AG10803 (cell line): ENCODE measurements around the gene TIAL1.
"Not testable (repeated sequence)": the region's sequence is repeated elsewhere in the genome, so short reads cannot be mapped to it uniquely, and the experiment has no call there.

Source experiments
- DNase-seq: peaks from one replicate; pipeline ENCODE4 v3.0.0; 2010; ENCODE audit warnings: low read depth
- H3K4me3 ChIP-seq: 2 replicates; pipeline ENCODE4 v1.5.1; 2011; ENCODE audit warnings: mild to moderate bottlenecking, low read length, control low read depth
- TF ChIP-seq, protein P1 (sequence below): conservative IDR thresholded peaks from 2 replicates; pipeline ENCODE4 v1.5.1; 2011; ENCODE audit warnings: mild to moderate bottlenecking, low read length, control low read depth, inconsistent platforms

TIAL1 gene

DNA sequence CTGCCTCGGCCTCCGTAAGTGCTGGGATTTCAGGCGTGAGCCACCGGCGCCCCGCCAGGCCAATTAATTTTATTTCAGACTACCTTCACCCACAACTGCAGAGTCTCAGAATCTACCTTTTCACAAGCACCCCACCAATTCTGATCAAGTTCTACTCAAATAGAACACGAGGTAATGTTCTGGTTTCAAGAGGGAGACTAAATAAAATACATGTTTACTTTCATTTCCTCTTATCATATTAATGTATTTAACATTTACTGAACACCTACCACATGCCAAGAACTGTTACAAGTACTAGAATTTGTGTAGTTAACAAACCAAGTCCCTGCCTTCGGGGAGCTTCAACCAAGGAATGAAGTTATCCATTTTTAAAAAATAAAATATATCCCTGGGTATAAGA lies 28.8 kb downstream of the TIAL1 start:
- TF ChIP-seq, protein P1, sequence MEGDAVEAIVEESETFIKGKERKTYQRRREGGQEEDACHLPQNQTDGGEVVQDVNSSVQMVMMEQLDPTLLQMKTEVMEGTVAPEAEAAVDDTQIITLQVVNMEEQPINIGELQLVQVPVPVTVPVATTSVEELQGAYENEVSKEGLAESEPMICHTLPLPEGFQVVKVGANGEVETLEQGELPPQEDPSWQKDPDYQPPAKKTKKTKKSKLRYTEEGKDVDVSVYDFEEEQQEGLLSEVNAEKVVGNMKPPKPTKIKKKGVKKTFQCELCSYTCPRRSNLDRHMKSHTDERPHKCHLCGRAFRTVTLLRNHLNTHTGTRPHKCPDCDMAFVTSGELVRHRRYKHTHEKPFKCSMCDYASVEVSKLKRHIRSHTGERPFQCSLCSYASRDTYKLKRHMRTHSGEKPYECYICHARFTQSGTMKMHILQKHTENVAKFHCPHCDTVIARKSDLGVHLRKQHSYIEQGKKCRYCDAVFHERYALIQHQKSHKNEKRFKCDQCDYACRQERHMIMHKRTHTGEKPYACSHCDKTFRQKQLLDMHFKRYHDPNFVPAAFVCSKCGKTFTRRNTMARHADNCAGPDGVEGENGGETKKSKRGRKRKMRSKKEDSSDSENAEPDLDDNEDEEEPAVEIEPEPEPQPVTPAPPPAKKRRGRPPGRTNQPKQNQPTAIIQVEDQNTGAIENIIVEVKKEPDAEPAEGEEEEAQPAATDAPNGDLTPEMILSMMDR = no peak
- H3K4me3 ChIP-seq = no peak overlapping the region
- DNase-seq = no peak

DNA sequence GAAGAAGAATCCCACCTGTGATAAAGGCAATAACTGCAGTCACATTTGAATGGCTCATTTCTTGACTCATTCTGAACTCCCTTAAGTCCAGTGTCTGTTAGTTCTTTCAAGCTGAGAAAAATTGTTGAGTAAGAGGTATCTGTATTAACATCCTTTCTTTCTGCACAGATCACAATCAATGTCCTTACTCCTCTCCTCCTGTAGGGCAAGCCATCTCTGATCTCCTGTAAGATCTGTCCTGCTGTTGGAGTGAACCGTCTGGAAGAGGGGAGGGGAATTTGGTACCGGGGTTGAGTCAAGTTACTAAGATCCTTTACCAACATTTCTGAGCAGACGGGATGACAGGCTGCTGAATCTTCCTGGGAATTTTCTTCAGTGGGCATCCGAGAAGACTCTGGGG lies 34.7 kb downstream of the TIAL1 start:
- no peak for DNase-seq
- TF ChIP-seq, protein P1 = no peak

DNA sequence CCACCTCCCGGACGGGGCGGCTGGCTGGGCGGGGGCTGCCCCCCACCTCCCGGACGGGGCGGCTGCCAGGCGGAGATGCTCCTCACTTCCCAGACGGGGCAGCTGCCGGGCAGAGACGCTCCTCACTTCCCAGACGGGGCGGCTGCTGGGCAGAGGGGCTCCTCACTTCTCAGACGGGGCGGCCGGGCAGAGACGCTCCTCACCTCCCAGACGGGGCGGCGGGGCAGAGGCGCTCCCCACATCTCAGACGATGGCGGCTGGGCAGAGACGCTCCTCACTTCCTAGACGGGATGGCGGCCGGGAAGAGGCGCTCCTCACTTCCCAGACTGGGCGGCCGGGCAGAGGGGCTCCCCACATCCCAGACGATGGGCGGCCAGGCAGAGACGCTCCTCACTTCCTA lies 37.3 kb downstream of the TIAL1 start:
- not testable (repeated sequence) for DNase-seq, H3K4me3 ChIP-seq

More for the DNA sequence above, 34.7 kb downstream of the TIAL1 start:
- no peak overlapping the region for H3K4me3 ChIP-seq

DNA sequence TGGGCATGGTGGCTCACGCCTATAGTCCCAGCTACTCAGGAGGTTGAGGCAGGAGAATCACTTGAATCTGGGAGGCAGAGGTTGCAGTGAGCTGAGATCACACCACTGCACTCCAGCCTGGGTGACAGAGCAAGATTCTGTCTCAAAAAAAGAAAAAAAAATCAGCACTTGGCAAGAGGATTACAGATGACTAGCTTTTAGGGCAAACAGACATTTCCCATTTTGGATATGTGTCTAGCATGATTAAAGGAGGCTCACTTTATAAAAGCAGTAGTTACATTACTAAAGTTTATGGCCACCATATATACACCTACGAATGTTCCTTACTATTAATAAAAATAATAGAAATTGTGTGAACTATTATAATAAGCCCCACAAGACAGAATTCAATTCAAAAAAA lies 40.7 kb downstream of the TIAL1 start:
- not testable (repeated sequence) for DNase-seq, H3K4me3 ChIP-seq

DNA sequence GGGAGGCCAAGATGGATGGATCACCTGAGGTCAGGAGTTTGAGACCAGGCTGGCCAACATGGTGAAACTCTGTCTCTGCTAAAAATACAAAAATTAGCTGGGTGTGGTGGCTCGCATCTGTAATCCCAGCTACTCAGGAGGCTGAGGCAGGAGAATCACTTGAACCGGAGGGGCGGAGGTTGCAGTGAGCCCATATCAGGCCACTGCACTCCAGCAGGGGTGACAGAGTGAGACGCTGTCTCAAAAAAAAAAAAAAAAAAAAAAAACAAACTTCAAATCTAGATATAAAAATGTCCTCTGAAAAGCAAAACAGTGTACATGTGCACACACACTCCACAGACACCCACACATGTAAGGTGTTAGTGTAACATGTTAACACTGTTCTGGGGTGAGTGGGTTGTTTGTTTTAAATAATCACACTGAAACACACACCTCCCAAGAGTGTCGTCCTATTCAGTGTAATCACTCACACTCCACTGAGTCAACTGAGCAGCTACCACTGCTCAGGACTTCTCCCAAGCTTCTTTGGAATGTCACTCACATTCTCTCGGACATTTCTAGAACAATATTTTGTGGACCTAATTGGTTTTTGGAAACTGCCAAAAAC lies 41.5 kb downstream of the TIAL1 start:
- TF ChIP-seq, protein P1 = no peak
- H3K4me3 ChIP-seq = no peak overlapping the region
- DNase-seq = no peak

DNA sequence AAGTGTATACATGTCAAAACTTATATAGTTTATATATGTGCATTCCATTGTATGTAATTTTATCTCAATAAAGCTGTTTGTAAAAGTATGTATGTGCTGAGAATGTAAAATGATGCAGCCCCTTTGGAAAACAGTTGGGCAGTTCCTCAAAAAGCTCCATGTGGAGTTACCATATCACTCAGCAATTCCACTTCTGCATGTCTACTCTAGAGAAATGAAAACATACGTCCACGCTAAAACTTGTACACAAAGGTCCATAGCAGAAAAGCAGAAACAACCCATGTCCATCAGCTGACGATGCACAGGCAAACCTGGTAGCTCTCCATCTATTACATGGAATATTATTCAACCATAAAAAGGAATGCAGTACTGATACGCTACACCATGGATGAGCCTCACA lies 45.9 kb downstream of the TIAL1 start:
- no peak overlapping the region for H3K4me3 ChIP-seq
- TF ChIP-seq, protein P1 = no peak
- DNase-seq = no peak

DNA sequence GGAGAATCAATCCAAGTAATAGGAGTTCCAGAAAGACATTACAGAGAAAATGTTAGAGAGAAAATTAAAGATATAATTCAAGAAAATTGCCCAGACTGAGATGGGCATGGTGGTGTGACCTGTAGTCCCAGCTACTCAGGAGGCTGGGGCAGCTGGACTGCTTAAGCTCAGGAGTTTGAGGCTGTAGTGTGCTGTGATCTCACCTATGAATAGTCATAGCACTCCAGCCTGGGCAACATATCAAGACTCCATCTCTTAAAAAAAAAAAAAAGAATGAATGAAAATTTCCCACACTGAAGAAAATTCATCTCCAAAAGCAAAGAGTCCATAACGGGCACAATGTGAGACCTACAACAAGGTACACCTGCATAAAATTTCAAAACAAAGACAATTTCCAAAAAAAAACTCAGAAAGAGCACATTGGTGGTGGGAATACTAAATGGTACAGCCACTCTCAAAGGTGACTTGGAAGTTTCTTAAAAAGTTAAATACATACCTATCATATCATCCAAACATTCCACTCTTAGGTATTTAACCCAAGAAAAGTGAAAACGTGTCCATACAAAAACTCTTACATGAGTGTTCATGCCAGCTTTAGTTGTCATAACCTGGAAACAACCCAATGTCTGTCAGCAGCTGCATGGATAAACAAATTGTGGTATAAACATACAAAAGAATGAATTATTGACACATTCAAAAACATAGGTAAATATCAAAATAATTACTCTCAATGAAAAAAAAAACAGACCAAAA lies 47.3 kb downstream of the TIAL1 start:
- no peak for DNase-seq
- TF ChIP-seq, protein P1 = no peak
- H3K4me3 ChIP-seq = no peak overlapping the region

DNA sequence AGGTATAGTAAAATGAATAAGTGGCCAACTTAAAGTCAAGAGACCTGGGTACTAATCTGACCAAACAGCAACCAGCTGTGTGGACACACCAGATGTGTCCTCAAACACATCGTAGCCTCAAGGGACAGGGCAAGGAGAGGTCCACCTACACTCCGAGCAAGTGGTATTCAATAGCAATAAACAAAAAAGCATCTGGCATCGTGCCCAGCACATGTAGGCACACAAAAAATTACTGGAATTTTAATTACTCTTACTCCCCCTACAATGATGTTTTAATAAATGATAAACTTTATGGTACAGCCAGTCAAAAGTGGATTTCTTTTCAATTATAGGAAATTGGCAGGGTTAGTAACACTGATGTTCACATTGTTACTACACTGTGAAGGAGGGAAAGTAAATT lies 50.8 kb downstream of the TIAL1 start:
- TF ChIP-seq, protein P1 = no peak
- peak; percentile 39 for DNase-seq
- no peak overlapping the region for H3K4me3 ChIP-seq
